Neural cell (in vitro differentiated cells): Measurements from ENCODE around the gene RHOT2.

Experiments used
- EP300 ChIP-seq: fragments of 450-650 bp; conservative IDR thresholded peaks from 2 replicates; pipeline ENCODE4 v1.6.1; 2014; ENCODE audit warnings: antibody characterized with exemption, mild to moderate bottlenecking, moderate library complexity; ENCODE audit not compliant: poor library complexity, severe bottlenecking
- TAF1 ChIP-seq: IDR thresholded peaks from 2 replicates; pipeline ENCODE4 v1.6.1; 2012; ENCODE audit warnings: low read depth

- no peak for TF ChIP-seq TAF1
- TF ChIP-seq EP300 = no peak
Observed at GRCh38 chr16:629833-630248, 38.1 kb upstream of the RHOT2 start.
